HL-60 (cell line): ENCODE data around the gene UBE2Q2.
"Not testable (repeated sequence)": the region's sequence is repeated elsewhere in the genome, so short reads cannot be mapped to it uniquely, and the experiment has no call there.

ENCODE experiments used
- DNase-seq, 2 experiments: peaks; one replicate each; pipeline ENCODE4 v3.0.0-alpha.2; 2010 to 2020; ENCODE audit warnings: low read depth in 1 of 2, low spot score in 1 of 2
- H3K27ac ChIP-seq: fragments of 250-450 bp; sonication (Bioruptor Pico); replicated peaks from 2 replicates; pipeline ENCODE4 v1.5.1; 2020; ENCODE audit warnings: mild to moderate bottlenecking, moderate library complexity
- H3K27me3 ChIP-seq: fragments of 250-450 bp; sonication (Bioruptor Pico); 2 replicates; pipeline ENCODE4 v1.5.1; 2021; ENCODE audit warnings: mild to moderate bottlenecking, moderate library complexity; ENCODE audit not compliant: insufficient read depth, poor library complexity, severe bottlenecking
- H3K4me3 ChIP-seq: replicated peaks from 2 replicates; pipeline ENCODE4 v1.5.1; 2011; ENCODE audit warnings: mild to moderate bottlenecking, control low read depth, low read length; ENCODE audit not compliant: insufficient read depth
- GABPA ChIP-seq: IDR thresholded peaks from 2 replicates; pipeline ENCODE4 v1.6.1; 2012; ENCODE audit warnings: low read depth
- POLR2AphosphoS5 ChIP-seq: IDR thresholded peaks from 2 replicates; pipeline ENCODE4 v1.6.1; 2012; ENCODE audit warnings: low read depth
- REST ChIP-seq: IDR thresholded peaks from 2 replicates; pipeline ENCODE4 v1.6.1; 2012; ENCODE audit warnings: low read depth; ENCODE audit not compliant: insufficient replicate concordance
- SPI1 ChIP-seq: IDR thresholded peaks from 2 replicates; pipeline ENCODE4 v1.6.1; 2012; ENCODE audit warnings: low read depth, mild to moderate bottlenecking, borderline replicate concordance
- TF ChIP-seq, protein P1 (sequence below): IDR thresholded peaks from one replicate; pipeline ENCODE4 v1.5.1; 2011; ENCODE audit warnings: low read length, control low read depth, inconsistent platforms; ENCODE audit not compliant: insufficient read depth

The UBE2Q2 gene

DNA sequence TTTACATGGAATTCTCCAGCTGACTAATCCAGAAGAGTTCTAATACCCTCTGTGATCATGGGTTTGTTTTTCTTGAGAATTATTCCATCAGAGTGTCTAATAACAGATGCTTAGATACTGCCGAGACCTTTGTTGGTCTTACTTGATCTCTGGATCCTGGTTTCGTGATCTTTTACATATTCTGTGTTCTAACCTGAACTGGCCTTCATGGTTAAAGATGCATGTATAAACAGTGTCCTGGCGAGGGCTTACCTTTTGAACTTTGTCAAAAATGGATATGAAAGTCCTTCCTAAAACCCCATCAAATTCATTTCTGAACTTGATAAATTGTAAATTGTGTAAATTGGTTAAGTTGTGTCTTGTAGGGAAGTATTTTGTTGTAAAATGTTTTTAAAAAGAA lies 24.8 kb downstream of the UBE2Q2 start:
- Histone ChIP-seq H3K27me3 (no peaks in the 10 kb centered on the region), H3K27ac (no peak overlapping the region), H3K4me3 (no peak overlapping the region)
- TF ChIP-seq REST (no peak), GABPA (no peak), POLR2AphosphoS5 (no peak), SPI1 (no peak)
- TF ChIP-seq, protein P1, sequence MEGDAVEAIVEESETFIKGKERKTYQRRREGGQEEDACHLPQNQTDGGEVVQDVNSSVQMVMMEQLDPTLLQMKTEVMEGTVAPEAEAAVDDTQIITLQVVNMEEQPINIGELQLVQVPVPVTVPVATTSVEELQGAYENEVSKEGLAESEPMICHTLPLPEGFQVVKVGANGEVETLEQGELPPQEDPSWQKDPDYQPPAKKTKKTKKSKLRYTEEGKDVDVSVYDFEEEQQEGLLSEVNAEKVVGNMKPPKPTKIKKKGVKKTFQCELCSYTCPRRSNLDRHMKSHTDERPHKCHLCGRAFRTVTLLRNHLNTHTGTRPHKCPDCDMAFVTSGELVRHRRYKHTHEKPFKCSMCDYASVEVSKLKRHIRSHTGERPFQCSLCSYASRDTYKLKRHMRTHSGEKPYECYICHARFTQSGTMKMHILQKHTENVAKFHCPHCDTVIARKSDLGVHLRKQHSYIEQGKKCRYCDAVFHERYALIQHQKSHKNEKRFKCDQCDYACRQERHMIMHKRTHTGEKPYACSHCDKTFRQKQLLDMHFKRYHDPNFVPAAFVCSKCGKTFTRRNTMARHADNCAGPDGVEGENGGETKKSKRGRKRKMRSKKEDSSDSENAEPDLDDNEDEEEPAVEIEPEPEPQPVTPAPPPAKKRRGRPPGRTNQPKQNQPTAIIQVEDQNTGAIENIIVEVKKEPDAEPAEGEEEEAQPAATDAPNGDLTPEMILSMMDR = no peak
- DNase-seq = no peak

DNA sequence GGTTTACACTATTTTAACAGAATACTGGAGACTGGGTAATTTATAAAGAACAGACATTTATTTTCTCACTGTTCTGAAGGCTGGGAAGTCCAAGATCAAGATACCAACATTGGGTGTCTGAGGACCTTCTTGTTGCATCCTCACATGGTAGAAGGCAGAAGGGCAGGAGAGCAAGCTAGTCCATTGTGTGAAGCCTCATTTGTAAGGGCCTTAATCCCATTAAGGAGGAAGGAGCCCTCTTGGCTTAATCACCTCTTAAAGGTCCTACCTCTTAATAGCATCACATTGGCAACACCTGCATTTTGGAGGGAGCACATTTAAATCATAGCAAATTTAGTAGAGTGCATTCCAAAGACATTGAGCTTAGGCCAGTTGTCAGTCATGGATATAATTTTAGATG lies 26.2 kb downstream of the UBE2Q2 start:
- Histone ChIP-seq H3K27me3 (no peaks in the 10 kb centered on the region), H3K4me3 (no peak overlapping the region), H3K27ac (no peak overlapping the region)
- TF ChIP-seq SPI1 (no peak), POLR2AphosphoS5 (no peak), GABPA (no peak)
- TF ChIP-seq, protein P1 = no peak
- DNase-seq = no peak

DNA sequence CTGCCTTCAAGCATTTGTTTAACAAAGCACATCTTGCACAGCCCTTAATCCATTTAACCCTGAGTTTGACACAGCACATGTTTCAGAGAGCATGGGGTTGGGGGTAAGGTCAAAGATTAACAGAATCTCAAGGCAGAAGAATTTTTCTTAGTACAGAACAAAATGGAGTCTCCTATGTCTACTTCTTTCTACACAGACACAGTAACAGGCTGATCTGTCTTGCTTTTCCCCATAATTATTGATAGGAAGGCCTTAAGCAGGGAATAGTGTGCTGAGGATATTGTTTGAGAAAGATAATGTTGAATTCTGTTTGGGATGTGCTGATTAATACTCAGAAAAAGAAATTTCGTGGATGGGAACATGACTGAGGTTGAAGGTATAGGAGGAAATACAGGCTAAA lies 28.3 kb downstream of the UBE2Q2 start:
- not testable (repeated sequence) for DNase-seq, H3K27ac ChIP-seq

DNA sequence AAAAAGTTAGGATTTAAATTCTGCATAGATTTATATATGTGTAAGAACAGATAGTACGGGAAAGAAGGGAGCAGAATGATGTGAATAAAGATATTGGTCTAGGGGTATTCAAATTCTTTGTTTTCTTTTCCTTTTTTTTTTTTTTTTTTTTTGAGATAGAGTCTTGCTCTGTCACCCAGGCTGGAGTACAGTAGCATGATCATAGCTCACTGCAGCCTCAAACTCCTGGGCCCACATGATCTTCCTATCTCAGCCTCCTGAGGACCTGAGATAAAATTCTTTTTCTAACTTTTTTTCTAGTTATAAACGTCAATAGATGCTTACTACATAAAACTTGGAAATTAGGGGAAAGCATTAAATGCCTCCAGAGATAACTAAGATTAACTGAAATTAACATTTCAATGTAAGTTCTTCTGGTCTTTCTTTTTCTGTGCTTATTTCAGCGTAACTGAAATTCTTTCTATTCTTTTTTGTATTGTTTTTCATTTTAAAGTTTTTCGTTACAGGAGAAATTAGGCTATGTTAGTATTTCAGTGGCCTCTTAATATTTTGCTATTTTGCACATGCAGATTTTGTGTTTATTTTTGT lies 29.2 kb downstream of the UBE2Q2 start:
- TF ChIP-seq SPI1 = no peak
- TF ChIP-seq REST = no peak
- no peak for TF ChIP-seq GABPA
- TF ChIP-seq POLR2AphosphoS5 = no peak
- TF ChIP-seq, protein P1 = no peak
- Histone ChIP-seq H3K4me3 (no peak overlapping the region), H3K27me3 (no peaks in the 10 kb centered on the region), H3K27ac (no peak overlapping the region)
- DNase-seq = no peak

More for the DNA sequence above, 28.3 kb downstream of the UBE2Q2 start:
- H3K4me3 ChIP-seq, H3K27me3 ChIP-seq: not testable (repeated sequence)
